Limb (tissue), 2 donors: ENCODE data around the gene MRPL46.
"Not testable (repeated sequence)": the region's sequence is repeated elsewhere in the genome, so short reads cannot be mapped to it uniquely, and the experiment has no call there.

ENCODE experiments used
- DNase-seq, 2 donors: peaks; one replicate each; pipeline ENCODE4 v3.0.0-alpha.2; 2016; ENCODE audit errors: extremely low spot score in 2 of 2

Gene MRPL46

DNA sequence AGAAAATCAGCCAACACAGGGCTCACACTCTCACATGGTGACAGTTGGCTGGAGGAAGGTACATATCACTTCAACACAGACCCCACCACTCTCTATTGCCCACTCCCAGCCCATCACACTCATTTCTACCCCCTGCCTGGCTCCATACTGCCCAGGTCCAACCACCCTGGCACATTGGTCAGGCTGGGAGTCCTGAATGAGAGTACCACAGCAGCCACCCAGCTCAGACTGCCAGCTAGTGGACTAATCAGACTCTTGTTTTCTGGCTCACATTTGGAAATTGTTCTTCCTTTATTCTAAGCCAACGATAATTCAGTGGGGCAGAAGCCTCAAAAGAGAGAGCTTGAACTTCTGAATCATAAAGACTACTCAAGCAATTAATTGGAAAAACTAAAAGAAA, 20.0 kb downstream of the MRPL46 start:
- no peak for DNase-seq

DNA sequence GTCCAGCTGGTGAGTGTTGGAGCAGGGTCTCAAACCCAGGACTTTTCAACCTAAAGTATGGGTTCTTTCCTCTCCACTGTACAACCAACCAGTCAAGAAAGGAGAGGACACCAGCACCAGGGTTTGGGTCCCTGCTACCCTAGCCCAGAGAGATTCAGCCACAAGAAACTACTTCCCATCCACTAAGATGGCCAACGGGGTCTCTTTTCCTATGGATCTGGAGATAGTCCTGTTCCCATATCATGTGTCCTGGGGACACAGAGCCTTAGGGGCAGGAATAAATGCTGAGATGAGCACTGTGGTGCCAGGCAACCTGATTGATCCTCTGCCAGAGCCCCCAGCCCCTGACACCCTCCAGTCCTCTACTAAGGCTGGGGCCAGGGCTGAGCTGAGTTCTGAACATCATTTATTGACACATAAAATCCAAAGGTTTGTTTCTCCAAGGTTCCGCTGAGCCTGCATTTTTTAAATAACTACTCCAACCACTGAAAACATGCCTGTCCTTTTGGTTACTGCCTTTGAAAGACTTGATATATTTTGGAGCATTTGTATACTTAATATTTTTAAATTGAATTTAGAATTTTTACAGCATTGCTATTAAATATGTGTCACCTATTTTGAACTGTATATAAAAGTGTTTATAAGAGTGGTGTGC, 26.0 kb downstream of the MRPL46 start:
- no peak for DNase-seq

DNA sequence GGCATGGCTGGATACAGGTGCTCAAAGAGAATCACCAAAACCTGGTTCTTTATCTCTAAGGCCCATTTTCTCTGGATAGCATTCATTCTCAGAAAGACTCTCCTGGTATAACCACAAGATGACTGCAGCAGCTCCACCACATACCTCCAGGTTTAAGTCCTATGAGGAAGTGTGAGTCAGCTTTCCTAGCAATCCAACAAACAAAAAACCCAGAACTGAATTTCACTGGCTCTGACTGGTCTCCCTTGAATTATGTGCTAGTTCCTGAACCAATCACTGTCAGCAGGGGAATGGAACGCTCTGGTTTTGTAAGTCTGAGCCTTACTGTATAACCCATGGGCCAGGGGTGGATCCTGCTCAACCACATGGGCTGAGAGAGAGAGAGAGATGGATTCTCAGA, 27.2 kb downstream of the MRPL46 start:
- no peak for DNase-seq

DNA sequence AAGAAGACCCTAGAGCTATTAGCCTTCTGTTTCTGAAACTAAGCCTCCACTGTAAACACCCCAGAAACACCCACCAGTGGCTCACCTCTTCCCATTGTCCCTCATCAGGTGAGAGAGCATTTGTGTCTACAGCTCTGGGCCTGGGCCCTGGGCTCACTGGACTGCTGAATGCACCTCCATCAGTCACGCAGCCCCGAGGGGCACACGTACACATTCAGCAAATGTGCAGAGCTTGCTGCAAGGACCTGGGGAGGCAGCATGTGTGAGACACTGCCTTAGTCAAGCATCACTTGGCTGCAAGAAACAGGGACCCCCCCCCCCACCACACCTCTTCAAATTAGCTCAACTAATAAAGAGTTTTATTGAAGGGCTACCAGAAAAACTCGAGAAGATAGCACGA, 29.0 kb downstream of the MRPL46 start:
- no peak for DNase-seq

DNA sequence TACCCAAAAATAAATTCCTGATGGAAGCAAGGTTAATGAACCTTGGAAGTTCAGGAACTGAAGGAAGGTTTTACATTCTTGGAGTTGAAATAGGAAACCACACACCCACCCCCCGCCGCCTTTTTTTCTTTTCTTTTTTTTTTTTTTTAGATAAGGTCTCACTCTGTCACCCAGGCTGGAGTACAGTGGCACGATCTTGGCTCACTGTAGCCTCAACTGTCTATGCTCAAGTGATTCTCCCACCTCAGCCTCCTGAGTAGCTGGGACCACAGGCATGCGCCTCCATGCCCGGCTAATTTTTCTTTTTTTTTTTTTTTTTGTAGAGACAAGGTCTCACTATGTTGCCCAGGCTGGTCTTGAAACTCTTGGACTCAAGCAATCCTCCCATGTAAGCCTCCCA, 33.1 kb downstream of the MRPL46 start:
- not testable (repeated sequence) for DNase-seq

DNA sequence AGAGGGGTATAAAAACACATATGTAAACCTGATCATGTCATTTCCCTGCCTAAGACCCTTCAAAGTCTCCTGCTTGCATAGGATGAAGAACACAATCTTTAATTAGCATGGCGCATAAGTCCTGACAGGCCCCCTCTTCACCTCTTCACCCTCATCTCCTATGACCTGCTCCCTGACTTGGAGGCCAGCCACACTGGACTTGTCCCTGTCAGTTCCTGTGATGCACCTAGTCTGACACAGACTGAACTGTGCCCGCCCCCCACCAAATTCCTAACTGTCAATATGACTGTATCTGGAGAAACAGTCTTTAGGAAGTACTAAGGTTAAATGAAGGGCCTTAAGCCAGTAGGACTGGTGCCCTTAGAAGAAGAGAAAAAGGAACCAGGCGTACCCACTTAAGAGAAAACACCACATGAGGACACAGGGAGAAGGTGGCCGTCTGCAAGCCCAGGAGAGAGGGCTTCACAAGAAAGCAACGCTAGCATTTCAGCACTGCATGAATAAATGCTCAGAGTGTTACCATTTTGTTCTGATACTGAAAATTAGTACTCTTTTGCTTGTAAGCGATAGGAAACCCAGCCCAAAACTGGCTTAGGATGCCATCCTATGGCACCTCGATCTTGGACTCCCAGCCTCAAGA, 34.0 kb downstream of the MRPL46 start:
- DNase-seq = no peak

DNA sequence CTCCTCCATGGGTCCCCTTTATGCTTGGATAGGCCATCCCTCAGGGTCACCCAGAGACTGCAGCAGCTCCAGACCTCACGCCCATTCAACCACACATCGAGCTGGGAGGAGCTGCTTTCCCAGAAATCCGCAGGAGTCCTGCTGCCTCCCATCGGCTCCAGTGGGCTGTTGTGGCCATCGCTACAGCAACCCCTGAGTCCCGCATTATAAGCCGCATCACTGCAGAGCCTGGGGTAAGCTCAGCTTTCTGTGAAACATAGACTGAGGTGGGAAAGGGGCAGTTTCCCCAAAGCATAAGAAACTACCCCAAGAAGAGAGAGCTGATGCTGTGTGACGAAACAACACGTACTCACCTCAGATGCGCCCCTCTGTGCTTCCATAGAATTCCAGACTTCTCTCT, 35.7 kb downstream of the MRPL46 start:
- no peak for DNase-seq

DNA sequence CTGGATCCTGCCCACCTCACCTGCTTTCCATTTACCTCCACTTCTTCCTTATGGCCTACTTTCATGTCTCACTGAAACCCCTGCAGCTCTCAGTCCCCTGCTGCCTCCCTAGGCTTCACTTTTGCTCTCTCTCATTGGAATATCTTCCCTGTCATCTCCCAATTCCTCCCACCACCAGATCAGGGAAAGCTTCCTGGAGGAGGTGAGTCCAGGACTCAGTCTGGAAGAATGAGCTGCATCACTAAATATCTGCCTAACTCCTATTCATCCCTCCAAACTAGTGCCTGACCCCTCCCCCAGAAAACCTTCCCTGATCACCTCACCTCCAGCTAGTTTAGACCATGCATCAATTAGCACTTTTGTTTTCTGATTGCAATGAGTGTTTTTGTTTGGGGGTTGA, 37.1 kb downstream of the MRPL46 start:
- no peak for DNase-seq

DNA sequence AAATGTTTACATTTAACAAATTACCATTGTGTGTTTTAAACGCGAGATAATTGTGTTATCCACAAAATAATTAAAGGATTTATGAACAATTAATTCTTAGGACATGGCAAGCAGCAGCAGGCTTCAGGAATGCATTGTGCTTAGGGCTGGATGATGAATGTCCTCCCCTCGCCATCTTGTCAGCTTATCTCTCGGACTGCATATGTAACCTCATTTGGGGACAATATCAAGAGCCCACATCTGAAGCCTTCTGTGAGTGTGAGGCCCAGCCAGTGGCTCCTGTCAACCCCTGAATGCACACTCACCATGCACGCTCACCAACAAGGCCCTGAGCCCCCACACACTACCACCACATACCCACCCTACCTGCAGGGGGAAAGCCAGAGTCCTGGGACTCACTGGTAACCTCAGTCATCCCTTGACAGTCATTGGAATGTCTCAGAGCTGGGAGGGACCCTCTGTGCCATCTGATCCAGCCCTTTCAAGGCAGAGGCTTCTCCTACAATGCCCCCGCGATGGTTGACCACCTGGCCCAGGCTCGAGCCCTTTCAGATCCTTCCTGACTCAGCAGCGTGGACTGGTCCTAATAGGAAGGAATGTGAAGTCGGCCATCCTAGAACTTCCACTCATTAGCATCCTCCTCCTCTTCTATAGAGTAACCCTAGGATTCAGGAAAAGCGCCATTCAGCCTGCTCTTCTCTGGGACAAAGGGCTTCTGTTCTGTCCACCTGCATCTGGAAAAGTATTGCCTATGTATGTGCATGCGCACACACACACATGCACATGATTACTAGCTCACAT, 38.2 kb downstream of the MRPL46 start:
- DNase-seq = no peak

DNA sequence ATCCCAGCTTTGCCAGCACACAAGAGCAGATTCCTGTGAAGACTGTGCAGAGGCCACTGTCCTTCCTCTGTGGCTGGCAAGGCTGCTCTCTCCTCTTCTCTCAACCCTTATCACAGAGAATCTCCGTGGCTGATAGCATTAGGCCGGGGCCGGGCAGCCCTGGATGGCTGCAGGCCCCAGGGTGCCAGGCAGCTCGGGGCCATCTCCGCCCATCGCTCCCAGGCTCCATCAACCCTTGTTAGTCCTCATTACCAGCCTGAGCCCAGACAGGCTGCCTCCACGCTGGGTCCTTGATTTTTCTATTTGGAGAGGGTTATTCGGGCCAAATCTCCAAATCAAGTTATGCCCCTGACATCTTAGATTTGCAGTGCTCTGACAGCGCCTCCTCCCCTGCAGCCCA, 39.1 kb downstream of the MRPL46 start:
- DNase-seq = no peak

DNA sequence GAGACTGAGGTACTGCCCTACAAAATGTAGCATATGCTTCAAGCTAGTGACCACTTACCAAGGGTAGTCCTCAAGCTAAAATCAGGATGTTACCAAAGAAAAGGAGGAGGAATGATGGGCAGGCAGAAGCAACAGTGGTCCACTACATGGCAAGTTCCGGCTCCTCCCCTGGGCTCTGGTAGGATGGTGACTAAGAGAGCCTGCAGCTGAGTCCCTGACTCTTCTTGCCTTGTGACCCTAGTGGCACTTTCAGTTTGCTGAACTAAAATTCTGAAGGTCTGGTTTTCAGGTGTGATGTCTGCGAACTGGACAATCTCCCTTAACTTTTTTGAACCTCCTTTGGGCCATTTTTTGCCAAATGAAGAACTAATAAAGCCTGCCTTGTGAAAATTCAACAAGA, 40.9 kb downstream of the MRPL46 start:
- no peak for DNase-seq

DNA sequence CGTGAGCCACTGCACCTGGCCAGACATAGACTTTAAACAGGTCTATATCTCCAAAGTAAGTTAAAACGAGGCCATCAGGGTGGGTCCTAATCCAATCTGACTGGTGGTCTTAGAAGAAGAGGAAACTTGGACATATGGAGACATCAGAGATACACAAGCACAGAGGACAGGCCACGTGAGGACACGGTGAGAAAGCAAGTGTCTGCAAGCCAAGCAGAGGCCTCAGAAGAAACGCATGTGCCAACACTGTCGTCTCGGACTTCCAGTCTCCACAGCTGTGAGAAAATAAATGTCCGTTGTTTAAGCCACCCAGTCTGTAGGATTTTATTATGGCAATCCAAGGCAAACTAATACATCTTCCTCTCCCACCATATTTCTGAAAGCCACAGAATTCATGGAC, 43.9 kb downstream of the MRPL46 start:
- no peak for DNase-seq

DNA sequence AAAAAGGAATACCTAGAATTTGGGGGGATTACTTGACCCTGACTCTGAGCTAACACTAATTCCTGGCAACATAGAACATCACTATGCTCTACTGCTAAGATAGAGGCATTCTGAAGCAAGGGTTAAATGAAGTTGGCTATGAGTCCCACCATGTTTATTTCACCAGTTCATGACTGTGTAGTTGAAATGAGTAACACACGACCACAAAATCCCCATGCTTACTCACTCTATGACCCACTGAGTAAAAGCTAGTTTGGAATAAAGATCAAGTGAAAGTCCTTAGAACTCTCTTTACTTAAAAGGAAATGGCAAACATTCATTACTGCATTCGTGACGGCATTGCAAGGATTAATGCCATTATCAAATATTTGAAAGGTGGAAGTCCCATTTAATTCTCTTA, 47.4 kb downstream of the MRPL46 start:
- no peak for DNase-seq
